ENCODE measurements around the gene CHL1. TPM values are rescaled to one million over a fixed set of nuclear protein-coding genes. Genes with fewer than 3 reads are reported as not detected.

The CHL1 gene
- total RNA-seq, 4 donors from 2014 or later: 3.7 to 44.3 (median 23.4) TPM

DNA sequence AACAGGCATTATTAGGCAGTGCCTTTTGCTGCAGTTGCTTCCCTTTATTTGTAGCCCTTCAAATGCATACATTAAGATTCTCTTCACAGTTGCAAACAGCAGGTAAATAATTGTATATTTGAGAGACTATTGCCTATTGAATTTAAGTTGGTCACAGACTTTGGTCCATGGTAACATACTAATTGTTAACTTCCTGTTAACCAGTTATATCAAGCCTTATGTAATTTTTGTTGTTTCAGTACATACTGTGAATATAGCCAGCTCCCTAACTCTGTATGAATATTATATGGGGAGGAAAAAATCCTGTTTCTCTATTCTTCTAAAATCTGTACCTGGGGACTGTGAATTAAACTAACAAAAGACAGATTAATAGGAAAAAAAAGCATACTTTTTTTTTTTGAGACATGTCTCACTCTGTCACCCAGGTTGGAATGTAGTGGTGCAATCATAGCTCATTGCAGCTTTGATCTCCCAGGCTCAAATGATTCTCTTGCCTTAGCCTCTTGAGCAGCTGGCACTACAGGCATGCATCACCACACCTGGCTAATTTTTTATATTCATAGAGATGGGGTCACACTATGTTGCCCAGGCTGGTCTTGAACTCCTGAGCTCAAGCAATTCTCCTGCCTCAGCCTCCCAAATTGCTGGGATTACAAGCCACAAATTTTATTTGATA lies 53.2 kb downstream of the CHL1 start:
- Histone ChIP-seq H3K9me3 (no peaks in the 10 kb centered on the region), H3K36me3 (no peaks in the 10 kb centered on the region), H3K27me3 (no peaks in the 10 kb centered on the region), H3K4me1 (peaks cover 0 to 19% (median 0%) of the 10 kb centered on the region in 3 donors), H3K27ac (no peak overlapping the region), H3K4me3 (no peak overlapping the region)
- intact Hi-C loops (cut with DNase I): no loop called here
- TF ChIP-seq, protein P1, sequence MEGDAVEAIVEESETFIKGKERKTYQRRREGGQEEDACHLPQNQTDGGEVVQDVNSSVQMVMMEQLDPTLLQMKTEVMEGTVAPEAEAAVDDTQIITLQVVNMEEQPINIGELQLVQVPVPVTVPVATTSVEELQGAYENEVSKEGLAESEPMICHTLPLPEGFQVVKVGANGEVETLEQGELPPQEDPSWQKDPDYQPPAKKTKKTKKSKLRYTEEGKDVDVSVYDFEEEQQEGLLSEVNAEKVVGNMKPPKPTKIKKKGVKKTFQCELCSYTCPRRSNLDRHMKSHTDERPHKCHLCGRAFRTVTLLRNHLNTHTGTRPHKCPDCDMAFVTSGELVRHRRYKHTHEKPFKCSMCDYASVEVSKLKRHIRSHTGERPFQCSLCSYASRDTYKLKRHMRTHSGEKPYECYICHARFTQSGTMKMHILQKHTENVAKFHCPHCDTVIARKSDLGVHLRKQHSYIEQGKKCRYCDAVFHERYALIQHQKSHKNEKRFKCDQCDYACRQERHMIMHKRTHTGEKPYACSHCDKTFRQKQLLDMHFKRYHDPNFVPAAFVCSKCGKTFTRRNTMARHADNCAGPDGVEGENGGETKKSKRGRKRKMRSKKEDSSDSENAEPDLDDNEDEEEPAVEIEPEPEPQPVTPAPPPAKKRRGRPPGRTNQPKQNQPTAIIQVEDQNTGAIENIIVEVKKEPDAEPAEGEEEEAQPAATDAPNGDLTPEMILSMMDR (IDR thresholded peaks at IDR 0.05): no peak
- TF ChIP-seq POLR2A (IDR thresholded peaks at IDR 0.05): no peak
- no peak for DNase-seq

DNA sequence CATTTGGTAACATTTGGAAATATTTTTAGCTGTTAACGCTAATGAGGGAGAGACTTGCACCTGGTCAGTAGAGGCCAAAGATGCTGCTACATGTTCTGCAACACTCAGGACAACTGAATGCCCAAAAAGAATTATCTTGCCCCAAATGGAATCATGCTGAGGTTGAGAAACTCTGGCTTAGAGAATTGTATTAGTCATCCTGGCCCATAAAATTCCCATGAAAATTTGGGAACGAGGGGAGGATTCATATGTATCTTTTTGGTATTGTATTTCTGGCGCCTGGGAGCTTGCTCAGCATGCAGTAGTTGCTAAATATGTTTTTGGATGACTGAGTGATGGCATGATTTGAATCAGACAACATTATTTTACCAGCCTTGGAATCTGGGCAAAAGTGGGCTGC lies 59.9 kb downstream of the CHL1 start:
- 81 to 87% methylated on average over 3 of the region's 3 CpGs for WGBS, 2 donors
- intact Hi-C loops (cut with DNase I): no loop called here
- Histone ChIP-seq H3K27ac (no peak overlapping the region), H3K9me3 (no peaks in the 10 kb centered on the region), H3K36me3 (no peaks in the 10 kb centered on the region), H3K27me3 (no peaks in the 10 kb centered on the region), H3K4me1 (no peaks in the 10 kb centered on the region), H3K4me3 (no peak overlapping the region)
- TF ChIP-seq, protein P1 (IDR thresholded peaks at IDR 0.05): no peak
- no peak for TF ChIP-seq POLR2A (IDR thresholded peaks at IDR 0.05)
- no peak for DNase-seq

DNA sequence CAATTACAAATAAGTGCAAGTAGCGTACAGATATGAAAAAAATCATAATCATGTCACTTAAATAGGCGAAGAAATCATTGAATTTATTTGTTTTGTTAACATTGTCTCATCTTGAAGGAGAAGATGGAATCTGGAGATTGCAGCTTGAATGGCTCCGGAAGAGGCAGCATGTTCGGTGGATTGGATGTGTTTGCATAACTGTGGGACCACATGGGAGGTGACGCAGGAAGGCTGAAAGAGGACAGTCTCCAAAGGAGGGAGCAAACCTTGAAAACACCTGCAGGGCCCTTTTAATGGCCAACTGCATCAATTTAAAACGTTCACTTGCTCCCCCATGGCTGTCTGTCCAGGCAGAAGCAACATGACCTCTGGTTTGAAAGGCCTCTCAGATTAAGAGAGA lies 61.3 kb downstream of the CHL1 start:
- Histone ChIP-seq H3K27me3 (no peaks in the 10 kb centered on the region), H3K27ac (no peak overlapping the region), H3K9me3 (no peaks in the 10 kb centered on the region), H3K36me3 (no peaks in the 10 kb centered on the region), H3K4me3 (no peak overlapping the region), H3K4me1 (no peaks in the 10 kb centered on the region)
- intact Hi-C loops (cut with DNase I): no loop called here
- TF ChIP-seq, protein P1 (IDR thresholded peaks at IDR 0.05): no peak
- no peak for TF ChIP-seq POLR2A (IDR thresholded peaks at IDR 0.05)
- no peak for DNase-seq
- 77 to 81% methylated on average over 6 of the region's 6 CpGs for WGBS, 2 donors

DNA sequence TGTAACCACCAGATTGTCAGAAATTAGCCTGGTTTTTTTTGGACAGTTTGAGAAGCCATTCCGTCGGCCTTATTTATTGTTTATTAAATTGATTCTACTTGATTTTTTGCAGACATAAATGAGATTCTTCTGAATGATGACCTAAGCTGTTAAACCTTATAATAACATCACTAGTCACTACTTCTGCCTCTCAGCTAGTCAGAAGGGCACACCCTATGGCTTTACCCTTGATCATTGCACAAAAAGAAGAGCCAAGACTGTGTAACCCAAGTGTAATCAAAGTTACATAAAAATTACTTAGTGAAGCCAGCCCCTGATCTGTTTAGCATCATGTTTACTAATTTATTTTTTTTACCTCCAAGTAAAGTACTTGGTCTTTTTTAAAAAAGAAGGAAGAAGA lies 64.3 kb downstream of the CHL1 start:
- Histone ChIP-seq H3K27me3 (no peaks in the 10 kb centered on the region), H3K4me3 (no peak overlapping the region), H3K36me3 (no peaks in the 10 kb centered on the region), H3K9me3 (no peaks in the 10 kb centered on the region), H3K27ac (no peak overlapping the region), H3K4me1 (peaks cover 0 to 4% (median 0%) of the 10 kb centered on the region in 3 donors)
- no peak for DNase-seq
- 69 to 73% methylated on average over 2 of the region's 2 CpGs for WGBS, 2 donors
- intact Hi-C loops (cut with DNase I): no loop called here
- TF ChIP-seq POLR2A (IDR thresholded peaks at IDR 0.05): no peak
- TF ChIP-seq, protein P1 (IDR thresholded peaks at IDR 0.05): no peak

DNA sequence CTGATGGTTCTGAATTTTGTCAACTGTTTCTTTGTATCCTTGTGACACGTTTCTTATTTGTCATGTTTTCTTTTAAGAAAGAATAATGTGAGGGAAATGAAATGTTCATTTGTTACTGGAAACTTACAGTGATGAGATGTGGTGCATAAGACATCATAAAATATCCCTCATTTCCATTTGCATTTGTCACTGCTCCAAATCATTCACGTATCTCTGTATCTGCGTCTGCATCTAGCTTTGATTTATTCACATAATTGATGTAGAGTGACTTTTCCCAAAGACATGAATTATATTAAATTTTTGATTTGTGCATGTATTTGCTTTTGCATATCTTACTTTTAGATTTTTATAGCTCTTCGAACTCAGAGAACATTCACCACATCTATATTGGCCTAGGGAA lies 66.8 kb downstream of the CHL1 start:
- intact Hi-C loops (cut with DNase I): no loop called here
- Histone ChIP-seq H3K4me1 (peaks cover 0 to 4% (median 0%) of the 10 kb centered on the region in 3 donors), H3K27ac (no peak overlapping the region), H3K9me3 (no peaks in the 10 kb centered on the region), H3K27me3 (no peaks in the 10 kb centered on the region), H3K36me3 (no peaks in the 10 kb centered on the region), H3K4me3 (no peak overlapping the region)
- WGBS, 2 donors: 80 to 92% methylated on average over 4 of the region's 4 CpGs
- no peak for DNase-seq
- TF ChIP-seq, protein P1 (IDR thresholded peaks at IDR 0.05): no peak
- TF ChIP-seq POLR2A (IDR thresholded peaks at IDR 0.05): no peak

All from esophagus squamous epithelium (tissue), 5 donors.